HG03039 (cell line): ENCODE results near the gene ESRRG.
"Not testable (repeated sequence)": the region's sequence is repeated elsewhere in the genome, so short reads cannot be mapped to it uniquely, and the experiment has no call there.

Experiments used
- ATAC-seq: cut with Tn5 transposase; IDR thresholded peaks from one replicate; pipeline ENCODE4 v1.9.1; 2021; ENCODE audit warnings: mild to moderate bottlenecking, moderate library complexity; ENCODE audit not compliant: unreplicated experiment

The ESRRG gene

GRCh38 chr1:216576234-216576937 lies 146.8 kb downstream of the ESRRG start:
- ATAC-seq: no peak

GRCh38 chr1:216566641-216567205 lies 156.5 kb downstream of the ESRRG start:
- ATAC-seq: no peak

GRCh38 chr1:216563087-216563486 lies 160.1 kb downstream of the ESRRG start:
- no peak for ATAC-seq

GRCh38 chr1:216562383-216562782 lies 160.8 kb downstream of the ESRRG start:
- no peak for ATAC-seq

- ATAC-seq: no peak
Measured at GRCh38 chr1:216560527-216560926, 162.7 kb downstream of the ESRRG start.

- no peak for ATAC-seq
Measured at GRCh38 chr1:216559359-216559758, 163.9 kb downstream of the ESRRG start.

DNA sequence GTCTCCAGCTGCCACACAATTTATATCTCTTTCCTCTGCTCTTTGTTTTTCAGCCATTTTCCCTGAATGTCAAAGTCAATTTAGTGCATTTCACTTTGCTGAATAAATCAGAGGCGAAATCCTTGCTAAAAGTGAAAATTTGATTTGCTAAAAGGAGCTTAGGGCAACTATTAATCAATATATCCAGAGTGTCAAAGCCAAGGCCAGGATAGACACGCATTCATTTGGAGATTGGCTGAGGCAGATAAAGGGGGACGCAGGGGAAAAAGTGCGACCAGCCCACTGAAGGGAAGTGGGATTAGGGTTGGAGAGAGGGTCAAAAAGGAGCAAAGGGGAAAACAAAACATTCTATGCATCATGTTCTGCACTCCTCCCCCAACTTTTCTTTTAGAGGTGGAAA lies 167.6 kb downstream of the ESRRG start:
- no peak for ATAC-seq

DNA sequence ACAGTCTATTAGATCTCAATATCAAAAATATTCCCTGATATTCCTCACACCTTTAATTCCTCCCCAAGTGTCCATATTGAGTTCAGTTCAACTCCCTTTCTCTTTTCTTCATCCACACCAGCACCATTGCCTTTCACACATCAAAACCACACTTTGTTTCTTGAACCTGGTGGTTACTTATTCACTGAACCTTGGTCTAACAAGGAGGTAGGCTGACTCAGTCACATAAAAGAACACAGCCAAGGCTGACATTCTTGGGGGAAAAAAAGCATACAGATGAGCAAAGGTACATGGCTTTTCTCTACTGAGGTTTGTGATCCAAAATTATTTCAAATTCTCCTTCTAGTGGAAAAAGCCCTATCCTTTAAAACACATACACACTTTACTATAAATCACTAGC lies 168.3 kb downstream of the ESRRG start:
- ATAC-seq: no peak

DNA sequence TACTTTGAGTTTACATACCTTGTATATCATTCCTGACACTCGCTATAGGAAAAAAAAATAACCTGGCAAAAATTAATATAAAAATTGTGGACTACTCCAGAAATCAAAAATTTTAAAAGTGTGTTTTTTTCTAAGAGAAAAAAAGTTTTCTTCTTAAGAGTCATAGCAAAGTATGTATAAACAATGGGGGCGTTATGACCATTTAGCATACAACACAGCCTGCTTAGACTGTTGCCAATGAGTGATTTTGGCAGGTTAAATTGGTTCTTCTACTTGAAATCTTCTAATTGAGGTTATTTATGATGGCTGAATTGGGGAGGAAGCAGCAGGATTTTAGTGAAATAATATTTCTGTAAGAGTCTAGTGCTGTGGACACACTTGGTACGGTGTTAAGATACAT lies 169.5 kb downstream of the ESRRG start:
- ATAC-seq: no peak

- ATAC-seq: no peak
Measured at GRCh38 chr1:216553040-216553439, 170.2 kb downstream of the ESRRG start.

DNA sequence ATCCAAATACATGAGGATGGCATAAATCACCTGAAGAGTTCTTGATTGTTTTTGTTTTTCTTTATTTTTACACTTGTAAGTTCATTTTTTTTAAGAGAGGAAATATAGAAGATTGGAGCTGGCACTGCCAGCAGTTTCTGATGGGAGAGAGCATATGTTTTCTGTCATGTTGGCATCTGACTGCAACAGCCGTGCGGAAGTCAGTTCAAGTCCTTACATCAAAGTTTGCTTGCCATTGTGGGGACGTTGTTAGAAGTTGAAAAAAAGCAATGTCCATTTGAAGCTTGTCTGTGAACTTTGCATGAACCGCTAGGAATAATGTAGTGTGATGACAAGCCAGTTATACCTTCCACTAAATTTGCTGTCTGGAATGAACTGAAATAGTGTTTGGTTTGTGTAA lies 173.4 kb downstream of the ESRRG start:
- no peak for ATAC-seq

- no peak for ATAC-seq
Measured at GRCh38 chr1:216542741-216543140, 180.5 kb downstream of the ESRRG start.

GRCh38 chr1:216542263-216542662 lies 181.0 kb downstream of the ESRRG start:
- no peak for ATAC-seq

DNA sequence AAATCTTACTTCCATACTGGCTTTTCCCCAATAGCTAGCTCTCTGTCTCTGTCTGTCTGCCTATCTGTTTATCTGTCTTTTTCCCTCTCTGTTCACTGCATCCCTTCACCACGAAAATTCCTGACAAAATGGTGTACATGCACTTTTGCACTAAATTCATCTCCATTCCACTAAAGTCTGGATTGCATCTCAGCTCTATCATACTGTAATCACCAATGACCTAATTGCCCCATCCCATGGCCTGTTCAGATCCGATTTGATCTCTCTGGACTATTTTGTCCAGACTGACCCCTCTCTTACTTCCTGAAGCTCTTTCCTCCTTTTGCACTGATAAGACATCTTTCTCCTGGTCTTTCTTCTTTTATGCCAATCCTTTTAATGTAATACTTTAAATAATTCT lies 187.5 kb downstream of the ESRRG start:
- no peak for ATAC-seq

DNA sequence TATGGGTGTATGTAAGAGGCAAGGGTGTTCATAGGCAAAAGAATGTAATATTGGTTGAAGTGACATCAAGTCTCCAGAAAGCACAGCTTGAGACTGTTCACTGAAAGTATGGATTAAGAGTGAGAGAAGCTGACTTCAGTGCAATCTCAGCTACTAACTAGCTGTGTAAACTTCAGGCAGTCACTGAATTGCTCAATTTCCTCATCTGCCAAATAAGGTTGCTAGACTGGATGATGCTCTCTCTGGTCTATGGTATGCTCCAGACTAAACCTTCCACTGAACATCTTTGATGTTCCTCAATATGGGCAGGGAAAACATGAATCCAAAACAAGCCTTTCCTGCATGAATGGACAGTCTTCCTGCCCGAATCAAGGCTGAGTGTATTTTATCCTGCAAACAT lies 188.2 kb downstream of the ESRRG start:
- ATAC-seq: no peak

DNA sequence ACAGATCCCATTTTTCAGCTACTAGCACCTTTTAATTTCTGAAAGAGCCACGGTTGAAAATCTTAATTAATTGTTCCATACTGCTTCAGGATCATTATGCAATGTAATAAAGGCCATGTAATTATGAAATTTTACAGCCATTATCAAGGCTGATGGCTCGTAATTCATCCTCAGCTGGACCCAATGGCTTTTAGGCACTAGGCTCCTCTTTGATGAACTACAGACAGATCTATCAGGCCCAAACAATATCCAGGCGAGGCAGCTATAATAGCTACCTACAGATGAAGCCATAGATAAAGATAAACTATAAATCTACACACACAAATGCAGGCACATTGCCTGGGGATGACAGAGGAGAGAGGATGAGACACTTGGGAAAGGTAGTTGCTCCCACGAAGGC lies 189.5 kb downstream of the ESRRG start:
- ATAC-seq: no peak

- no peak for ATAC-seq
Measured at GRCh38 chr1:216532251-216532798, 190.9 kb downstream of the ESRRG start.

- ATAC-seq: no peak
Measured at GRCh38 chr1:216531263-216532239, 191.7 kb downstream of the ESRRG start.

GRCh38 chr1:216529851-216530250 lies 193.4 kb downstream of the ESRRG start:
- ATAC-seq: not testable (repeated sequence)

GRCh38 chr1:216528816-216529215 lies 194.4 kb downstream of the ESRRG start:
- ATAC-seq: peak; percentile 89

GRCh38 chr1:216523449-216524190 lies 199.6 kb downstream of the ESRRG start:
- ATAC-seq: no peak
